ENCODE measurements around the gene PPP1R27.

Gene PPP1R27

GRCh38 chr17:81867170-81867990, 32.5 kb upstream of the PPP1R27 start:
- H3K4me3 ChIP-seq (ENCODE audit: low read length), result no peak overlapping the region
- TF ChIP-seq, protein P1, sequence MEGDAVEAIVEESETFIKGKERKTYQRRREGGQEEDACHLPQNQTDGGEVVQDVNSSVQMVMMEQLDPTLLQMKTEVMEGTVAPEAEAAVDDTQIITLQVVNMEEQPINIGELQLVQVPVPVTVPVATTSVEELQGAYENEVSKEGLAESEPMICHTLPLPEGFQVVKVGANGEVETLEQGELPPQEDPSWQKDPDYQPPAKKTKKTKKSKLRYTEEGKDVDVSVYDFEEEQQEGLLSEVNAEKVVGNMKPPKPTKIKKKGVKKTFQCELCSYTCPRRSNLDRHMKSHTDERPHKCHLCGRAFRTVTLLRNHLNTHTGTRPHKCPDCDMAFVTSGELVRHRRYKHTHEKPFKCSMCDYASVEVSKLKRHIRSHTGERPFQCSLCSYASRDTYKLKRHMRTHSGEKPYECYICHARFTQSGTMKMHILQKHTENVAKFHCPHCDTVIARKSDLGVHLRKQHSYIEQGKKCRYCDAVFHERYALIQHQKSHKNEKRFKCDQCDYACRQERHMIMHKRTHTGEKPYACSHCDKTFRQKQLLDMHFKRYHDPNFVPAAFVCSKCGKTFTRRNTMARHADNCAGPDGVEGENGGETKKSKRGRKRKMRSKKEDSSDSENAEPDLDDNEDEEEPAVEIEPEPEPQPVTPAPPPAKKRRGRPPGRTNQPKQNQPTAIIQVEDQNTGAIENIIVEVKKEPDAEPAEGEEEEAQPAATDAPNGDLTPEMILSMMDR (IDR thresholded peaks at IDR 0.05; ENCODE audit: insufficient read depth, low read depth, low read length, missing control alignments), result no peak
- DNase-seq (ENCODE audit: low read depth), result peak; percentile 62

DNA sequence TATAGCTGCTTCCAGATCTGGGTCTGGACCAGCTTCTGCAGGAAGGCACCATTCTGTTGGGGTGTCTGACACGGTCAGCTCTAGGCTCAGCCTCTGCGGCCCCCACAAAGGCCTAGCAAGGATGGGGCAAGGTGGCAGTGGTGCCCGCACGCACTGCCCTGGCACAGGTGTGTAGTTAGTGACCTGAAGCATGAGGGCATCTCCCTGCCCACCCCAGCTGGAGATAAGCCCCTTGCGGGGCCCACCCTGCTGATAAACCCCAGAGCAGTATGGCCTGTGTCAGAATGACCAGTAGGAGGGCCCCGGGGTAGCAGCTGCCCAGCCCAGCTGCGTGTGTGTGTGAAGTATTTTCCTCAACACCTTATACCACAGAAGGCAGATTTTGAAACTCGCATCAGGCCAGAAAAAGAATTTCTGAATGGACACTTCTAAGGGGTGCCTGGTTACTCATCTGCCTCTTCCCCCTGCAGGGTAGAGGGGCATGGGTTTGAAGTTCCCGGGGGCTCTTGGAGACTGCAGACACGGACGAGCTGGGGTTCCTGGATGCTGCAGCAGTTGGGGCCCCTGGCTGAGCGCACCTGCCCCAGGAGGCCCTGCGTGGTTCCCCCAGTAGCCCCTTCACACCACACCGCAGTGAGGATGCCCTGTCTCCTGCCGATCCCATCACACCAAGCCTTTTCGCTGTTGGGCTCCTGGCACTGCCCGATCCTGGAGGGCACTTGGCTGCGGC, 31.8 kb upstream of the PPP1R27 start:
- DNase-seq (ENCODE audit: low read depth), result no peak
- no peak overlapping the region for H3K4me3 ChIP-seq (ENCODE audit: low read length)
- TF ChIP-seq, protein P1 (IDR thresholded peaks at IDR 0.05; ENCODE audit: insufficient read depth, low read depth, low read length, missing control alignments), result no peak

DNA sequence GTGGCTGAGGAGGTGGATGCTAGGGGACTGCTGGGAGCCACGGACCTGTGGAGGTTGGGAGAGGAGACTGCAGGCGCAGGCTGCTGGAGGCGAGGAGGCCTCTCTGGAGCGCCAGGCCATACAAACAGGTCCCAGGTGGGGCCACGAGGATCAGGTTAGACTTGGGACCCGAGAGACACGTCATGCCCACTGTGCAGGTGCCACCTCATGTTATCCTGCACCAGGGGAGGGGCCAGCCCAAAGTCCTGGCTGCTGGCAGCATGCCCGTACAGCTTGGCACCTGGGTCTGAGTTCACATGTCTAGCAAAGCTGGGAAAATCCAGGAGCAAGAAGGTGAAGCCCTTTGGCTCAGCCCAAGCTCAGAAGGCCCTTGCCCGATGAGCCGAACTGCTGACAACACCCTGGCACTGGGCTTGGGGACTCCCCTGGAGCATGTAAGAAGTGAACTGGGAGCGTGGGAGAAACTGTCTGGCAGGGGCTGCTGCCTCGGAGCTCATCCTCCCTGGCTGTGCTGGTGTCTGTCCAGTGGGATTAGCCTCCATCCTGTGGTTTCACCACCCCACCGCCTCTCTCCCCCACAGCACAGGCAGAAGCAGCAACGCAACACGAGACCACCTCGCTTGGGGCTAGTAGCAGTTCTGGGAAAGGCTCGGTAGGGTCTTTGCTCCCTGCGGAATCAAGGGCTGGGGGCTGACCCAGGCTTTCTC, 31.0 kb upstream of the PPP1R27 start:
- DNase-seq (ENCODE audit: low read depth), result peak; percentile 37
- no peak overlapping the region for H3K4me3 ChIP-seq (ENCODE audit: low read length)
- TF ChIP-seq, protein P1 (IDR thresholded peaks at IDR 0.05; ENCODE audit: insufficient read depth, low read depth, low read length, missing control alignments), result no peak

DNA sequence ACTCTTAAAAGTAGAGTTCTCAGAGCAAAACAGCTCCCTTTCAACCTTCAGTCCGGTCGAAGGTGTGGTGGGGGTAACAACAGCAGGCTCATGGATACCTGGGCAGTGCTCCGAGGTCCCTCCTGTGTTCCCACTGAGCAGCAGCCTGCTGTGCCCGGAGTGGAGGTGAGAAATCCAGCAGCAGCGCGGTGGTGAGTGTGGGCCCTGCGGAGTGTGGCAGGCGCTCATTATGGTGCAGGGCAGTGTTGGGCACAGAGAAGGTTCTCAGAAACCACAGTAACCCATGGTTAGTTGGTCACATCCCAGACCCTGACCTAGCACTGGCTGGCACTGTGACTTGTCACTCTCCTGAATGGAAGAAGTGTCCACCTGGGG, 30.5 kb upstream of the PPP1R27 start:
- no peak overlapping the region for H3K4me3 ChIP-seq (ENCODE audit: low read length)
- no peak for DNase-seq (ENCODE audit: low read depth)

GRCh38 chr17:81863833-81864768, 29.3 kb upstream of the PPP1R27 start:
- TF ChIP-seq, protein P1 (IDR thresholded peaks at IDR 0.05; ENCODE audit: insufficient read depth, low read depth, low read length, missing control alignments), result peak; percentile 3
- no peak for DNase-seq (ENCODE audit: low read depth)
- no peak overlapping the region for H3K4me3 ChIP-seq (ENCODE audit: low read length)

More for the DNA sequence above, 30.5 kb upstream of the PPP1R27 start:
- TF ChIP-seq, protein P1 (IDR thresholded peaks at IDR 0.05; ENCODE audit: insufficient read depth, low read depth, low read length, missing control alignments), result no peak

- TF ChIP-seq, protein P1 (IDR thresholded peaks at IDR 0.05; ENCODE audit: insufficient read depth, low read depth, low read length, missing control alignments), result no peak
- no peak for DNase-seq (ENCODE audit: low read depth)
- H3K4me3 ChIP-seq (ENCODE audit: low read length), result no peak overlapping the region
Measured at GRCh38 chr17:81863123-81863675, 28.3 kb upstream of the PPP1R27 start.
